Rectal smooth muscle tissue (tissue), 1 donor: Measurements from ENCODE around the gene UNC93A.

ENCODE experiments used
- H3K27ac ChIP-seq: one replicate; pipeline ENCODE4 v1.7.0; 2013; ENCODE audit warnings: low read depth, low read length, inconsistent platforms
- H3K27me3 ChIP-seq: one replicate; pipeline ENCODE4 v1.7.0; 2013; ENCODE audit warnings: low read length; ENCODE audit not compliant: control insufficient read depth, insufficient read depth
- H3K36me3 ChIP-seq: one replicate; pipeline ENCODE4 v1.7.0; 2013; ENCODE audit warnings: low read length; ENCODE audit not compliant: control insufficient read depth, insufficient read depth
- H3K4me1 ChIP-seq: one replicate; pipeline ENCODE4 v1.7.0; 2013; ENCODE audit warnings: low read length; ENCODE audit not compliant: control insufficient read depth, insufficient read depth
- H3K4me3 ChIP-seq: one replicate; pipeline ENCODE4 v1.7.0; 2013; ENCODE audit warnings: low read length
- H3K9ac ChIP-seq: one replicate; pipeline ENCODE4 v1.7.0; 2013; ENCODE audit warnings: low read length

Gene UNC93A

DNA sequence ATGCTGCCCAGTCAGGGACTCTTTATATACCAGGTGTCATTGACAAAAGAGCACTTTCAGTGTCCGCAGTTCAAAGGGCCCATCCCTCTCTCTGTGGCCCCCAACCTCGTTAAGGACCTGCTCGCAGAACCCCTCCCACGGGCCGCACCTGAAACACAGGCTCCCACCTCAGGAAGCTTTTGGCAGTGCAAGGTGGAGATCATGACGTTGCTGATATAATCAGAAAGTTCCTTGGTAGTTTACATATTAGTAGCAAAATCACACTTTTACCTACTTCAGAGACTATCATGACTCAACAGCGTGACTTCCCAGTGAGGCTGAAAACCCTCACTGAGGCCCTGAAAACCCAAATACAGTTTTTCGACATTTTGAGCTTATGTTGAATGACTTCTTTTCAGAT, 37.9 kb downstream of the UNC93A start:
- Histone ChIP-seq H3K36me3 (no peaks in the 10 kb centered on the region), H3K4me3 (no peak overlapping the region), H3K27ac (no peak overlapping the region), H3K4me1 (no peaks in the 10 kb centered on the region), H3K27me3 (no peaks in the 10 kb centered on the region), H3K9ac (no peak overlapping the region)

DNA sequence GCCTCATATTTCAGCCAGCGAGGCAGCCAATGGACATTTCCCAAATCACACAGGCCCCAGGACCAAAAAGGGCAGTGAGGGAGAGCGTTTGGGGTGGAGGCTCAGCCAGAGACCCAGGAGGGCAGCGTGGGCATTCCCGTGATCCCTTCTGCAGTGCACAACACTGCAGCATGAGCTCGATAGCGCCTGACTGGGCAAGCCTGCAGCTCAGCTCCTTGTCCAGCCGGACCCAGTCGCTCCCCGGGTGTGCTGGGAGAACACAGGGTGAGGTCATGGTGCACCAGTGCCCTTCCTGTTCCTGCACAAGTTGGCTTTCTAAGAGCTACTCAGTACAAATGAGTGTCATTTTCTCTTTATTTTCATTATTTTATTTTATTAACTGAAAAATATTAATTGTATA, 39.6 kb downstream of the UNC93A start:
- H3K27ac ChIP-seq, result no peak overlapping the region
- no peaks in the 10 kb centered on the region for H3K36me3 ChIP-seq
- H3K4me1 ChIP-seq, result no peaks in the 10 kb centered on the region
- no peak overlapping the region for H3K9ac ChIP-seq
- no peak overlapping the region for H3K4me3 ChIP-seq
- no peaks in the 10 kb centered on the region for H3K27me3 ChIP-seq

GRCh38 chr6:167331565-167331964, 40.5 kb downstream of the UNC93A start:
- no peak overlapping the region for H3K4me3 ChIP-seq
- no peaks in the 10 kb centered on the region for H3K27me3 ChIP-seq

GRCh38 chr6:167336844-167337630, 45.9 kb downstream of the UNC93A start:
- Histone ChIP-seq H3K27ac (no peak overlapping the region), H3K4me3 (no peak overlapping the region), H3K4me1 (no peaks in the 10 kb centered on the region), H3K9ac (no peak overlapping the region), H3K27me3 (no peaks in the 10 kb centered on the region), H3K36me3 (no peaks in the 10 kb centered on the region)

More at GRCh38 chr6:167331565-167331964, 40.5 kb downstream of the UNC93A start:
- no peak overlapping the region for H3K9ac ChIP-seq
- no peaks in the 10 kb centered on the region for H3K36me3 ChIP-seq
- H3K27ac ChIP-seq, result no peak overlapping the region
- H3K4me1 ChIP-seq, result no peaks in the 10 kb centered on the region

- Histone ChIP-seq H3K9ac (no peak overlapping the region), H3K36me3 (no peaks in the 10 kb centered on the region), H3K27ac (no peak overlapping the region), H3K4me1 (no peaks in the 10 kb centered on the region), H3K4me3 (no peak overlapping the region), H3K27me3 (no peaks in the 10 kb centered on the region)
These were observed 46.7 kb downstream of the UNC93A start for GRCh38 chr6:167337675-167338449.

- Histone ChIP-seq H3K9ac (no peak overlapping the region), H3K27me3 (no peaks in the 10 kb centered on the region), H3K36me3 (no peaks in the 10 kb centered on the region), H3K4me3 (no peak overlapping the region), H3K27ac (no peak overlapping the region), H3K4me1 (no peaks in the 10 kb centered on the region)
These were observed 47.5 kb downstream of the UNC93A start for GRCh38 chr6:167338541-167339117.

DNA sequence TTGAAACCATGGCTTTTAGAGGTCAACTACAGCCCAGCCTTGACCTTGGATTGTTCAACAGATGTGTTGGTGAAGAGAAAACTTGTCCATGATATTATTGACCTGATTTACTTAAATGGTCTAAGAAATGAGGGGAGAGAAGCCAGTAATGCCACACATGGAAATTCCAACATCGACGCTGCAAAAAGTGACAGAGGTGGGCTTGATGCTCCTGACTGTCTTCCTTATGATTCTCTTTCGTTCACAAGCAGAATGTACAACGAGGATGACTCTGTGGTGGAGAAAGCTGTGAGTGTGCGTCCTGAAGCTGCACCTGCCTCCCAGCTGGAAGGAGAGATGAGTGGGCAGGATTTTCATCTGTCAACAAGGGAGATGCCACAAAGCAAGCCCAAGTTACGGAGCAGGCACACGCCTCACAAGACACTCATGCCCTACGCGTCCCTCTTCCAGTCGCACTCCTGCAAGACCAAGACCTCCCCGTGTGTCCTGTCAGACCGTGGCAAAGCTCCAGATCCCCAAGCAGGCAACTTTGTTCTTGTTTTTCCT, 50.0 kb downstream of the UNC93A start:
- Histone ChIP-seq H3K27ac (no peak overlapping the region), H3K4me1 (no peaks in the 10 kb centered on the region), H3K36me3 (no peaks in the 10 kb centered on the region), H3K9ac (no peak overlapping the region), H3K27me3 (no peaks in the 10 kb centered on the region), H3K4me3 (no peak overlapping the region)

- H3K27ac ChIP-seq, result no peak overlapping the region
- H3K36me3 ChIP-seq, result no peaks in the 10 kb centered on the region
- no peak overlapping the region for H3K9ac ChIP-seq
- no peaks in the 10 kb centered on the region for H3K27me3 ChIP-seq
- no peaks in the 10 kb centered on the region for H3K4me1 ChIP-seq
- no peak overlapping the region for H3K4me3 ChIP-seq
These were observed 50.8 kb downstream of the UNC93A start for GRCh38 chr6:167341665-167342655.

GRCh38 chr6:167342879-167343610, 51.9 kb downstream of the UNC93A start:
- no peaks in the 10 kb centered on the region for H3K36me3 ChIP-seq
- no peak overlapping the region for H3K27ac ChIP-seq
- H3K4me1 ChIP-seq, result no peaks in the 10 kb centered on the region
- H3K27me3 ChIP-seq, result no peaks in the 10 kb centered on the region
- H3K4me3 ChIP-seq, result no peak overlapping the region
- H3K9ac ChIP-seq, result no peak overlapping the region

DNA sequence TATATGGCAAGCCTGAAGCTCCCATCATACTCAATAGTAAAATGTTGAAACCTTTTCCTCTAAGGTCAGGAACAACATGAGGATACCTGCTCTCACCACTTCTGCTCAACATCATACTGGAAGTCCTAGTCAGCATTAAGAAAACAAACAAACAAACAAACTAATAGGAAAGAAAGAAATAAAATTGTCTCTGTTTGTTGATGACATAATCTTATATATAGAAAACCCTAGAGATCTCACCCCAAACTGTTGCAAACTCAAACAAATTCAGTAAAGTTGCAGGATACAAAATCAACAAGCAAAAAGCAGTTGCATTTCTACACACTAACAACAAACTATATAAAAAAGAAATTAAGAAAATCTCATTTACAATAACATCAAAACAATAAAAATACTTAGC, 54.2 kb downstream of the UNC93A start:
- Histone ChIP-seq H3K4me1 (no peaks in the 10 kb centered on the region), H3K9ac (no peak overlapping the region), H3K4me3 (no peak overlapping the region), H3K27me3 (no peaks in the 10 kb centered on the region), H3K36me3 (no peaks in the 10 kb centered on the region), H3K27ac (no peak overlapping the region)

- H3K4me1 ChIP-seq, result peaks cover 3% of the 10 kb centered on the region
- H3K27ac ChIP-seq, result no peak overlapping the region
- H3K9ac ChIP-seq, result no peak overlapping the region
- no peaks in the 10 kb centered on the region for H3K36me3 ChIP-seq
- no peaks in the 10 kb centered on the region for H3K27me3 ChIP-seq
- H3K4me3 ChIP-seq, result no peak overlapping the region
These were observed 54.8 kb downstream of the UNC93A start for GRCh38 chr6:167345960-167346359.
